Measurements from ENCODE around the gene SMOC1. TPM values are rescaled to one million over a fixed set of nuclear protein-coding genes. Genes with fewer than 3 reads are reported as not detected.
A peak's percentile ranks its signal among the peaks of the same experiment; 100 is the strongest.

SMOC1 gene
- total RNA-seq, 1 donor from 2014 or later = 2.0 TPM

- Mint-ChIP-seq H3K27me3 (ENCODE audit: unreplicated experiment) (peaks cover 20% of the 10 kb centered on the region), H3K4me1 (ENCODE audit: unreplicated experiment) (no peaks in the 10 kb centered on the region), H3K4me3 (ENCODE audit: unreplicated experiment) (no peak overlapping the region), H3K9me3 (ENCODE audit: unreplicated experiment) (no peaks in the 10 kb centered on the region), H3K36me3 (ENCODE audit: unreplicated experiment) (no peaks in the 10 kb centered on the region), H3K27ac (ENCODE audit: unreplicated experiment) (no peak overlapping the region)
- no peak for TF ChIP-seq CTCF (IDR thresholded peaks at IDR 0.05)
- DNase-seq (ENCODE audit: extremely low spot score, unreplicated experiment) = no peak
These were observed 24.6 kb upstream of the SMOC1 start for GRCh38 chr14:69854598-69854997.

- H3K4me3 Mint-ChIP-seq (ENCODE audit: unreplicated experiment) = no peak overlapping the region
- no peak for TF ChIP-seq CTCF (IDR thresholded peaks at IDR 0.05)
- no peak overlapping the region for H3K27ac Mint-ChIP-seq (ENCODE audit: unreplicated experiment)
- peaks cover 18% of the 10 kb centered on the region for H3K27me3 Mint-ChIP-seq (ENCODE audit: unreplicated experiment)
- H3K4me1 Mint-ChIP-seq (ENCODE audit: unreplicated experiment) = no peaks in the 10 kb centered on the region
- peak; percentile 49 for DNase-seq (ENCODE audit: extremely low spot score, unreplicated experiment)
- no peaks in the 10 kb centered on the region for H3K9me3 Mint-ChIP-seq (ENCODE audit: unreplicated experiment)
- H3K36me3 Mint-ChIP-seq (ENCODE audit: unreplicated experiment) = no peaks in the 10 kb centered on the region
These were observed 23.9 kb upstream of the SMOC1 start for GRCh38 chr14:69855180-69855832.

- DNase-seq (ENCODE audit: extremely low spot score, unreplicated experiment) = peak; percentile 46
- Mint-ChIP-seq H3K4me3 (ENCODE audit: unreplicated experiment) (no peak overlapping the region), H3K9me3 (ENCODE audit: unreplicated experiment) (no peaks in the 10 kb centered on the region), H3K36me3 (ENCODE audit: unreplicated experiment) (no peaks in the 10 kb centered on the region), H3K4me1 (ENCODE audit: unreplicated experiment) (no peaks in the 10 kb centered on the region), H3K27me3 (ENCODE audit: unreplicated experiment) (peaks cover 7% of the 10 kb centered on the region), H3K27ac (ENCODE audit: unreplicated experiment) (no peak overlapping the region)
- no peak for TF ChIP-seq CTCF (IDR thresholded peaks at IDR 0.05)
These were observed 20.4 kb upstream of the SMOC1 start for GRCh38 chr14:69858801-69859200.

- peaks cover 7% of the 10 kb centered on the region for H3K27me3 Mint-ChIP-seq (ENCODE audit: unreplicated experiment)
- peak; percentile 79 for DNase-seq (ENCODE audit: extremely low spot score, unreplicated experiment)
- H3K27ac Mint-ChIP-seq (ENCODE audit: unreplicated experiment) = no peak overlapping the region
- no peak overlapping the region for H3K4me3 Mint-ChIP-seq (ENCODE audit: unreplicated experiment)
- no peak for TF ChIP-seq CTCF (IDR thresholded peaks at IDR 0.05)
- H3K4me1 Mint-ChIP-seq (ENCODE audit: unreplicated experiment) = no peaks in the 10 kb centered on the region
- H3K9me3 Mint-ChIP-seq (ENCODE audit: unreplicated experiment) = peaks cover 5% of the 10 kb centered on the region
- no peaks in the 10 kb centered on the region for H3K36me3 Mint-ChIP-seq (ENCODE audit: unreplicated experiment)
These were observed 19.6 kb upstream of the SMOC1 start for GRCh38 chr14:69859591-69859990.

- Mint-ChIP-seq H3K27ac (ENCODE audit: unreplicated experiment) (no peak overlapping the region), H3K36me3 (ENCODE audit: unreplicated experiment) (no peaks in the 10 kb centered on the region), H3K9me3 (ENCODE audit: unreplicated experiment) (peaks cover 7% of the 10 kb centered on the region), H3K27me3 (ENCODE audit: unreplicated experiment) (peaks cover 7% of the 10 kb centered on the region), H3K4me1 (ENCODE audit: unreplicated experiment) (no peaks in the 10 kb centered on the region), H3K4me3 (ENCODE audit: unreplicated experiment) (no peak overlapping the region)
- DNase-seq (ENCODE audit: extremely low spot score, unreplicated experiment) = peak; percentile 72
- TF ChIP-seq CTCF (IDR thresholded peaks at IDR 0.05) = no peak
These were observed 19.0 kb upstream of the SMOC1 start for GRCh38 chr14:69860221-69860620.
